LNCaP clone FGC (cell line): Measurements from ENCODE around the gene TMEM250.
A peak's percentile ranks its signal among the peaks of the same experiment; 100 is the strongest.

Experiments
- DNase-seq: peaks from one replicate; pipeline ENCODE4 v3.0.0-alpha.2; 2011; ENCODE audit warnings: low read depth
- H3K4me3 ChIP-seq: 2 replicates; pipeline ENCODE4 v1.5.1; 2011; ENCODE audit warnings: mild to moderate bottlenecking, low read depth, low read length, control low read depth
- CTCF ChIP-seq: IDR thresholded peaks from 2 replicates; pipeline ENCODE4 v1.5.1; 2012; ENCODE audit warnings: mild to moderate bottlenecking; ENCODE audit not compliant: control insufficient read depth, insufficient read depth; ENCODE audit errors: extremely low read depth

Gene TMEM250

GRCh38 chr9:136142414-136142796 lies 23.7 kb upstream of the TMEM250 start:
- TF ChIP-seq CTCF, result no peak
- DNase-seq, result no peak
- H3K4me3 ChIP-seq, result no peak overlapping the region

DNA sequence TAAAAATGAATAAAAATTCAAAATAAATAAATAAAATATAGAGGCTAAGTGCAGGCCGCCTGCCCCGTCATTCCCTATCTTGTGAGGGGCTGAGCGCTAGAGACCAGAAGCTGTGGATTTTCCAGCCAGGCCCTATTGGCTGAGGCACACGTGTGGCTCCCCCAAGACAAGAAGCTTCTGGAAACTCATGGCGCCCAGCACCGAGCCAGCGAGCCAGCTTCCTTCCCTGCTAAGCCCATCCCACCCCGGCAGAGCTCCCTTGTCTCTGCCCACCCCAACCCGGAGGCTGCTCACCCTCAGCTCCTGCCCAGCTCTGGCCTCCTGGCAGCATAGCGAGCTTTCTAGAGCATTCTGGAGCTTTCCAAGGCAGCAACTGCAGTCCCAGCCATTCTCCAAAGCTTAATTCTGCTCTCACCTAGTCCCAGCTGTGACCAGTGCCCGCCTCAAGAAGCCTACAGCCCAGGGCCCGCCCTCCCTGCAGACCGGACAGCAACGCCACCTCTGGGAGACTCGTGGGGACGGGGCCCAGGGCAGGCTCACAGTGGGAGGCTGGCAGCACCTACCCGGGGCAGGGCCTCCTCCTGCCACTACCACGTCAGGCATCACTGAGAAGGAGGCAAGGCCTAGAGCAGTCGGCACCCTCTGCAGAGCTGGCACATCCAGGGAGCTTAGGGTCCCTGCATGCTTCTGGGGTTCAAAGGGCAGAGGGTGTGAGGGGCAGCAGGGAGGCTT lies 23.2 kb upstream of the TMEM250 start:
- TF ChIP-seq CTCF, result no peak
- no peak for DNase-seq
- no peak overlapping the region for H3K4me3 ChIP-seq

DNA sequence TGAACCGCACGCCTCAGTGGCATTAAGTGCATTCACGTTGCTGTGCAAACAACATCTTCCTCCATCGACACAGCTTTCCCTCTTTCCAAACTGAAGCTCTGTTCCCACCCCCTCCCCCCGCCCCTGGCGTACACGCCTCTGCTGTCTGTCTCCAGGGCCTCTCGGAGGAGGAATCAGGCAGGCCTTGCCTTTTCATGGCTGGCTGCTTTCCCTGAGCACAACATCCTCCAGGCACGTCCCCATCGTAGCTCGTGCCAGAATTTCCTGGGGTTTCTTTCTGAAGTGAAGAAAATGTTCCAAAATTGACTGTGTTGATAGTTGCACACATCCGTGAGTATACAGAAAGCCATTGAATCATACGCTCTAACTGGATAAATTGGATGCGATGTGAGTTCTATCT lies 22.3 kb upstream of the TMEM250 start:
- no peak for TF ChIP-seq CTCF
- DNase-seq, result no peak
- H3K4me3 ChIP-seq, result no peak overlapping the region

- no peak for TF ChIP-seq CTCF
- H3K4me3 ChIP-seq, result no peak overlapping the region
- no peak for DNase-seq
These were observed 21.4 kb upstream of the TMEM250 start for GRCh38 chr9:136140046-136140445.

GRCh38 chr9:136138566-136138965 lies 19.9 kb upstream of the TMEM250 start:
- peak; percentile 42; the same call in 1 of the 2 replicates for TF ChIP-seq CTCF
- H3K4me3 ChIP-seq, result no peak overlapping the region
- DNase-seq, result no peak

GRCh38 chr9:136137321-136138265 lies 18.9 kb upstream of the TMEM250 start:
- H3K4me3 ChIP-seq, result no peak overlapping the region
- TF ChIP-seq CTCF, result no peak
- no peak for DNase-seq
